ENCODE measurements around the gene MRPL55. TPM values are rescaled to one million over a fixed set of nuclear protein-coding genes. Genes with fewer than 3 reads are reported as not detected.
A peak's percentile ranks its signal among the peaks of the same experiment; 100 is the strongest.

The MRPL55 gene
- total and polyA plus RNA-seq, 2 of the 4 experiments (the other 2 are of a cell fraction): 48.9 to 95.4 TPM

GRCh38 chr1:228097333-228098081 is 11.6 kb downstream of the MRPL55 start:
- CTCF ChIA-PET: no interaction called here
- DNase-seq (no peak), ATAC-seq (ENCODE audit: low read depth) (no peak)
- dilution Hi-C loops (cut with HindIII; ENCODE audit: low sequenced_read_pairs, unreplicated experiment) (no loop called here), in situ Hi-C loops (cut with MboI; ENCODE audit: low sequenced_read_pairs) (no loop called here), intact Hi-C loops (cut with micrococcal nuclease) (no loop called here)
- Histone ChIP-seq H4K8ac (ENCODE audit: low read depth in 2 of 2, low read length in 2 of 2) (no peak overlapping the region), H2BK5ac (ENCODE audit: low read depth, low read length, poor library complexity, severe bottlenecking) (no peak overlapping the region), H2BK120ac (ENCODE audit: low read depth, low read length) (no peak overlapping the region), H3K4me2 (ENCODE audit: low read depth, low read length) (no peak overlapping the region), H2AK5ac (ENCODE audit: low read depth, low read length) (no peak overlapping the region), H4K20me1 (ENCODE audit: insufficient read depth, low read length) (peaks cover 94% of the 10 kb centered on the region), H4K91ac (ENCODE audit: insufficient read depth, low read depth, low read length) (no peak overlapping the region), H3K79me1 (ENCODE audit: low read depth in 1 of 2, low read length in 2 of 2) (peaks cover 5 to 62% of the 10 kb centered on the region in 2 experiments; a peak in 3 of 4 replicates), H3K56ac (ENCODE audit: extremely low read depth, insufficient read depth, low read length) (no peak overlapping the region), H3K9ac (ENCODE audit: low read depth, low read length) (no peak overlapping the region), H2AFZ (replicated peaks; ENCODE audit: low read length, poor library complexity) (peak overlapping the region; percentile 48), H2AK9ac (replicated peaks; ENCODE audit: low read depth, low read length, poor library complexity) (no peak overlapping the region), H3K18ac (ENCODE audit: low read depth, low read length) (no peak overlapping the region), H3K9me3 (ENCODE audit: control insufficient read depth, insufficient read depth, low read length) (peaks cover 9% of the 10 kb centered on the region; the same call in 1 of the 2 replicates), H3K27me3 (ENCODE audit: control insufficient read depth, insufficient read depth, low read length) (no peaks in the 10 kb centered on the region), H2BK20ac (ENCODE audit: low read depth, low read length) (no peak overlapping the region), H3K36me3 (ENCODE audit: control insufficient read depth, insufficient read depth, low read length) (peaks cover 57% of the 10 kb centered on the region), H3K27ac (ENCODE audit: insufficient read depth, low read length) (no peak overlapping the region), H3K4me3 (ENCODE audit: insufficient read depth, low read depth, low read length) (no peak overlapping the region), H3K4ac (ENCODE audit: low read depth, low read length) (no peak overlapping the region), H3K14ac (replicated peaks; ENCODE audit: low read depth, low read length) (no peak overlapping the region), H3K23ac (ENCODE audit: low read depth, low read length) (no peak overlapping the region), H4K5ac (ENCODE audit: low read depth, low read length) (no peak overlapping the region), H3K9me1 (ENCODE audit: insufficient read depth, low read length) (peaks cover 19% of the 10 kb centered on the region), H3K4me1 (ENCODE audit: control insufficient read depth, insufficient read depth, low read length) (0 out of 2 replicates have a peak, but pooled peaks cover 5% of the 10 kb centered on the region), H2BK15ac (ENCODE audit: low read depth, low read length) (no peak overlapping the region)
- POLR2A ChIA-PET (ENCODE audit: unreplicated experiment): no interaction called here
- WGBS, 2 experiments (ENCODE audit: extremely low coverage in 2 of 2, insufficient read length in 1 of 2): 98% methylated on average over 7 of the region's 34 CpGs; no CpG with 5 or more reads in 1 of the 2 experiments
- BruUV-seq (replicated peaks): no TSS peak
- TF ChIP-seq FOS (IDR thresholded peaks at IDR 0.05; ENCODE audit: low read depth, low read length): no peak
- no peak for TF ChIP-seq MAZ (IDR thresholded peaks at IDR 0.05; ENCODE audit: borderline replicate concordance, low read depth, low read length)
- TF ChIP-seq ELK1 (IDR thresholded peaks at IDR 0.05; ENCODE audit: borderline replicate concordance, low read depth, low read length): no peak
- TF ChIP-seq MAFK (IDR thresholded peaks at IDR 0.05; ENCODE audit: low read depth, low read length): no peak
- TF ChIP-seq USF2 (IDR thresholded peaks at IDR 0.05; ENCODE audit: low read depth, low read length): no peak
- TF ChIP-seq CEBPB (IDR thresholded peaks at IDR 0.05; ENCODE audit: low read depth, low read length): no peak
- TF ChIP-seq MXI1 (IDR thresholded peaks at IDR 0.05; ENCODE audit: borderline replicate concordance, low read depth, low read length): no peak
- TF ChIP-seq NFE2L2 (IDR thresholded peaks at IDR 0.05; ENCODE audit: low read depth, low read length): no peak
- TF ChIP-seq BHLHE40 (IDR thresholded peaks at IDR 0.05; ENCODE audit: low read depth, low read length): no peak
- TF ChIP-seq, protein P1, sequence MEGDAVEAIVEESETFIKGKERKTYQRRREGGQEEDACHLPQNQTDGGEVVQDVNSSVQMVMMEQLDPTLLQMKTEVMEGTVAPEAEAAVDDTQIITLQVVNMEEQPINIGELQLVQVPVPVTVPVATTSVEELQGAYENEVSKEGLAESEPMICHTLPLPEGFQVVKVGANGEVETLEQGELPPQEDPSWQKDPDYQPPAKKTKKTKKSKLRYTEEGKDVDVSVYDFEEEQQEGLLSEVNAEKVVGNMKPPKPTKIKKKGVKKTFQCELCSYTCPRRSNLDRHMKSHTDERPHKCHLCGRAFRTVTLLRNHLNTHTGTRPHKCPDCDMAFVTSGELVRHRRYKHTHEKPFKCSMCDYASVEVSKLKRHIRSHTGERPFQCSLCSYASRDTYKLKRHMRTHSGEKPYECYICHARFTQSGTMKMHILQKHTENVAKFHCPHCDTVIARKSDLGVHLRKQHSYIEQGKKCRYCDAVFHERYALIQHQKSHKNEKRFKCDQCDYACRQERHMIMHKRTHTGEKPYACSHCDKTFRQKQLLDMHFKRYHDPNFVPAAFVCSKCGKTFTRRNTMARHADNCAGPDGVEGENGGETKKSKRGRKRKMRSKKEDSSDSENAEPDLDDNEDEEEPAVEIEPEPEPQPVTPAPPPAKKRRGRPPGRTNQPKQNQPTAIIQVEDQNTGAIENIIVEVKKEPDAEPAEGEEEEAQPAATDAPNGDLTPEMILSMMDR (conservative IDR thresholded peaks at IDR 0.05; ENCODE audit: low read depth, low read length): no peak
- no peak for TF ChIP-seq RCOR1 (IDR thresholded peaks at IDR 0.05; ENCODE audit: insufficient replicate concordance, low read length)
- TF ChIP-seq POLR2A (IDR thresholded peaks at IDR 0.05; ENCODE audit: low read depth, low read length): no peak
- TF ChIP-seq SMC3 (IDR thresholded peaks at IDR 0.05; ENCODE audit: low read depth, low read length): no peak
- TF ChIP-seq RAD21 (IDR thresholded peaks at IDR 0.05; ENCODE audit: low read length): no peak
- no peak for TF ChIP-seq RFX5 (IDR thresholded peaks at IDR 0.05; ENCODE audit: low read depth, low read length)
- no peak for TF ChIP-seq CHD1 (IDR thresholded peaks at IDR 0.05; ENCODE audit: low read depth, low read length)
